Fibroblast of mammary gland (primary cell): ENCODE results near the gene SLC35B4.
A peak's percentile ranks its signal among the peaks of the same experiment; 100 is the strongest.

Experiments used
- DNase-seq: peaks from one replicate; pipeline ENCODE4 v3.0.0-alpha.2; 2010; ENCODE audit warnings: low read depth
- H3K4me3 ChIP-seq: 2 replicates; pipeline ENCODE4 v1.5.1; 2011; ENCODE audit warnings: low read depth, mild to moderate bottlenecking, low read length, moderate library complexity; ENCODE audit not compliant: control insufficient read depth
- CTCF ChIP-seq: conservative IDR thresholded peaks from 2 replicates; pipeline ENCODE4 v1.5.1; 2011; ENCODE audit warnings: low read depth, low read length, inconsistent platforms; ENCODE audit not compliant: control insufficient read depth, insufficient read depth

SLC35B4 gene

GRCh38 chr7:134350709-134351108 lies 34.0 kb upstream of the SLC35B4 start:
- no peak for TF ChIP-seq CTCF
- H3K4me3 ChIP-seq = no peak overlapping the region
- no peak for DNase-seq

GRCh38 chr7:134347567-134347966 lies 30.8 kb upstream of the SLC35B4 start:
- peak; percentile 17 for TF ChIP-seq CTCF
- DNase-seq = no peak
- no peak overlapping the region for H3K4me3 ChIP-seq

- DNase-seq = no peak
- TF ChIP-seq CTCF = no peak
- no peak overlapping the region for H3K4me3 ChIP-seq
Observed at GRCh38 chr7:134343796-134344195, 27.1 kb upstream of the SLC35B4 start.

- no peak overlapping the region for H3K4me3 ChIP-seq
- DNase-seq = no peak
- no peak for TF ChIP-seq CTCF
Observed at GRCh38 chr7:134343136-134343535, 26.4 kb upstream of the SLC35B4 start.

GRCh38 chr7:134339475-134339874 lies 22.7 kb upstream of the SLC35B4 start:
- no peak for TF ChIP-seq CTCF
- DNase-seq = no peak
- H3K4me3 ChIP-seq = no peak overlapping the region

- no peak for TF ChIP-seq CTCF
- no peak for DNase-seq
- no peak overlapping the region for H3K4me3 ChIP-seq
Observed at GRCh38 chr7:134337980-134338379, 21.2 kb upstream of the SLC35B4 start.

- TF ChIP-seq CTCF = no peak
- H3K4me3 ChIP-seq = no peak overlapping the region
- DNase-seq = no peak
Observed at GRCh38 chr7:134334408-134334807, 17.7 kb upstream of the SLC35B4 start.
